ENCODE results near the gene MANBA.

MANBA gene

GRCh38 chr4:102585329-102585728 lies 175.4 kb downstream of the MANBA start:
- no peak for DNase-seq

GRCh38 chr4:102584091-102584490 lies 176.7 kb downstream of the MANBA start:
- DNase-seq, result no peak

Data from retina (tissue), 1 donor.